ENCODE measurements around the gene DCP2. TPM values are rescaled to one million over a fixed set of nuclear protein-coding genes. Genes with fewer than 3 reads are reported as not detected.

Gene DCP2
- total and polyA plus RNA-seq, 7 donors: 5.5 to 26.8 (median 18.1) TPM

DNA sequence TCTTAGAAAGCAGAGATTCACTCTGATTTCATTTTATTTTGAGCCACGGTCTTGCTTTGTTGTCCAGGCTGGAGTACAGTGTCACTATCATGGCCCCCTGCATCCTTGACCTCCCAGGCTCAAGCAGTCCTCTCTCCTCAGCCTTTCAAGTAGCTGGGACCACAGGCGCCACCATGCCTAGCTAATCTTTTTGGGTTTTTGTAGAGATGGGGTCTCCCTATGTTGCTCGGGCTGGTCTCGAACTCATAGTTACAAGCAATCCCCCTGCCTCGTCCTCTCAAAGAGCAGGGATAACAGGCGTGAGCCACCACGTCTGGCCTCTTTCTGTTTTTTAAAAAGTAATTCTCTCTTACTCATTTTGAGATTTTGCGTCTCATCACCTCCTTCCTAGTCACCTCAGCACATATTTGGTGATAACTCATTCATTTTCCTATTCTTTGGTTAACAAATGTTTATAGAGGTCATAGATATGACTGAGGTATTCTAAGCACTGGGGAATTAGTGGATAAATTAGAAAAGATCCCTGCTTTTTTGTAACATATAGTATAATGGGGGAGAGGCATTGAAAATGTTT, 10.8 kb upstream of the DCP2 start:
- Histone ChIP-seq H3K4me1 (peaks cover 0 to 8% (median 2%) of the 10 kb centered on the region in 4 donors), H3K27me3 (no peaks in the 10 kb centered on the region), H3K36me3 (no peaks in the 10 kb centered on the region), H3K27ac (no peak overlapping the region), H3K4me3 (no peak overlapping the region), H3K9me3 (no peaks in the 10 kb centered on the region)
- intact Hi-C loops (cut with DNase I): no loop called here
- DNase-seq: no peak
- TF ChIP-seq POLR2A (IDR thresholded peaks at IDR 0.05): no peak
- TF ChIP-seq, protein P1, sequence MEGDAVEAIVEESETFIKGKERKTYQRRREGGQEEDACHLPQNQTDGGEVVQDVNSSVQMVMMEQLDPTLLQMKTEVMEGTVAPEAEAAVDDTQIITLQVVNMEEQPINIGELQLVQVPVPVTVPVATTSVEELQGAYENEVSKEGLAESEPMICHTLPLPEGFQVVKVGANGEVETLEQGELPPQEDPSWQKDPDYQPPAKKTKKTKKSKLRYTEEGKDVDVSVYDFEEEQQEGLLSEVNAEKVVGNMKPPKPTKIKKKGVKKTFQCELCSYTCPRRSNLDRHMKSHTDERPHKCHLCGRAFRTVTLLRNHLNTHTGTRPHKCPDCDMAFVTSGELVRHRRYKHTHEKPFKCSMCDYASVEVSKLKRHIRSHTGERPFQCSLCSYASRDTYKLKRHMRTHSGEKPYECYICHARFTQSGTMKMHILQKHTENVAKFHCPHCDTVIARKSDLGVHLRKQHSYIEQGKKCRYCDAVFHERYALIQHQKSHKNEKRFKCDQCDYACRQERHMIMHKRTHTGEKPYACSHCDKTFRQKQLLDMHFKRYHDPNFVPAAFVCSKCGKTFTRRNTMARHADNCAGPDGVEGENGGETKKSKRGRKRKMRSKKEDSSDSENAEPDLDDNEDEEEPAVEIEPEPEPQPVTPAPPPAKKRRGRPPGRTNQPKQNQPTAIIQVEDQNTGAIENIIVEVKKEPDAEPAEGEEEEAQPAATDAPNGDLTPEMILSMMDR (IDR thresholded peaks at IDR 0.05): no peak
- TF ChIP-seq EP300 (IDR thresholded peaks at IDR 0.05): no peak
- no peak for TF ChIP-seq POLR2AphosphoS5 (IDR thresholded peaks at IDR 0.05)
- 88 to 90% methylated on average over 8 of the region's 8 CpGs for whole genome bisulfite sequencing, 2 donors

DNA sequence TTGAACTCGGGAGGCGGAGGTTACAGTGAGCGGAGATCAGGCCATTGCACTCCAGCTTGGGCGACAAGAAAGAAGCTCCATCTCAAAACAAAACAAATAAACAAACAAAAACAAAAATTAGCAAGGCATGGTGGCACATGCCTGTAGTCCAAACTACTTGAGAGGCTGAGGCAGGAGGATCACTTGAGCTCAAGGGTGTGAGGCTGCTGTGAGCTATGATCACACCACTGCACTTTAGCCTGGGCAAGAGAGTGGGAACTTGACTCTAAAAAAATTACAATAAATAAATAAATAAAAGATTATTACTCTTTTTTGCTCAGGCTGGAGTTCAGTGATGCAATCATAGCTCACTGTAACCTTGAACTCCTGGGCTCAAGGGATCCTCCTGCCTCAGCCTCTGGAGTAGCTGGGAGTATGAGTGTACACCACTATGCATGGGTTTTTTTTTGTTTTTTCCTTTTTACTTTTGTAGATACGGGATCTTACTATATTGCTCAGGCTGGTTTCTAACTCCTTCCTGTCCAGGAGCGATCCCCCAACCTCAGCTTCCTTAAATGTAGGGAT, 9.0 kb upstream of the DCP2 start:
- no peak for DNase-seq
- no peak overlapping the region for H3K27ac ChIP-seq
- H3K4me3 ChIP-seq: no peak overlapping the region
- TF ChIP-seq POLR2A (IDR thresholded peaks at IDR 0.05): no peak
- no peak for TF ChIP-seq POLR2AphosphoS5 (IDR thresholded peaks at IDR 0.05)
- TF ChIP-seq, protein P1 (IDR thresholded peaks at IDR 0.05): no peak
- TF ChIP-seq EP300 (IDR thresholded peaks at IDR 0.05): no peak
- no peaks in the 10 kb centered on the region for H3K27me3 ChIP-seq
- no peaks in the 10 kb centered on the region for H3K9me3 ChIP-seq
- H3K36me3 ChIP-seq: no peaks in the 10 kb centered on the region
- intact Hi-C loops (cut with DNase I): no loop called here
- peaks cover 0 to 8% (median 2%) of the 10 kb centered on the region in 4 donors for H3K4me1 ChIP-seq
- WGBS, 2 donors: 95 to 96% methylated on average over 6 of the region's 6 CpGs

DNA sequence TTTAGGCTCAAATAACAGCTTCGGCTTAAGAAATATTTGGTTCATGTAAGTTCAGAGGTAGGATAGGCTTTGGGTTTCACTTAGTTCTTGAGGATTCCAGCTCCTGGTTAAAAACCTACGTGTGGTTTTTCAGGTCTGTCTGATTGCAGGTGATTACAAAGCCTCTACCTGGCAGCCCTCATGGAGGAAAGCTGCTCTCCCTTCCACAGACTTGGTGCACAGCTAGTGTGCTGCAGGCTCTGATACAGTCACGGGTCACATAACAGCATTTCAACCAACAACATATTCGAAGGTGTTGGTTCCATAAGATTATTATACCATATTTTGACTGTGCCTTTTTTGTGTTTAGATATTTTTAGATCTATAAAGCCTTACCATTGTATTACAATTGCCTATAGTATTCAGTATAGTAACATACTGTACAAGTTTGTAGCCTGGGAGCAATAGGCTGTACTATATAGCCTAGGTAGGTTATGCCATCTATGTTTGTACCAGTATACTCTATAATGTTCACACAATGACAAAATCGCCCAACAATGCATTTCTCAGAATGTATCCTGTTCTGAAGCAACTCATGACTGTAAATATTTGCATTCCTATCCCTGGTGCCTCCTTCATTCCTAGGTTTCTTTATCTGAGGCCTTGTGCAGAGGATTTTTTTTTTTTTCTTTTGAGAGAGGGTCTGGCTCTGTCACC, 8.0 kb upstream of the DCP2 start:
- intact Hi-C loops (cut with DNase I): no loop called here
- H3K9me3 ChIP-seq: no peaks in the 10 kb centered on the region

DNA sequence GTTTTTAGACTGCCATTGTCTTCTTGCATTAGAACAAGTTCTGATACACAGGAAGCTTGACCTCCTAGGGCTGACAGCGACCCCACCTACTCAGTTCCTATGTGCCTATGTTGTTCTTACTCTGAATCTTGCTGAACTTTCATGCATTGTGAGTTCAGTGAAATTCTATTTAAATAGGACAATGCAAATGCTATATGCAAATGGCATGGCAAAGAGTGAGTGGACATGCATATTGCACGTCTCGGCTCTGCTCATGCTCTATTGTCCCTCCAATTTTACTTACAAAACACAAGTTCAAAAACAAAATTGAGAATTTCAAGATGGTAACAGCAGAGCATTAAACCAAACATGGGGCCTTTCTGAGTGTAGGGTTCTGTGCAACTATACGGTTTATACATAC, 5.3 kb upstream of the DCP2 start:
- Histone ChIP-seq H3K9me3 (no peaks in the 10 kb centered on the region), H3K36me3 (no peaks in the 10 kb centered on the region), H3K4me3 (no peak overlapping the region), H3K27ac (no peak overlapping the region), H3K27me3 (no peaks in the 10 kb centered on the region), H3K4me1 (peaks cover 0 to 6% (median 3%) of the 10 kb centered on the region in 4 donors)
- DNase-seq: no peak
- WGBS, 2 donors: 86 to 95% methylated on average over 4 of the region's 4 CpGs
- TF ChIP-seq POLR2AphosphoS5 (IDR thresholded peaks at IDR 0.05) (no peak), EP300 (IDR thresholded peaks at IDR 0.05) (no peak)
- TF ChIP-seq, protein P1 (IDR thresholded peaks at IDR 0.05): no peak
- intact Hi-C loops (cut with DNase I): no loop called here

More for the DNA sequence above, 8.0 kb upstream of the DCP2 start:
- no peak for DNase-seq
- no peak for TF ChIP-seq POLR2AphosphoS5 (IDR thresholded peaks at IDR 0.05)
- TF ChIP-seq EP300 (IDR thresholded peaks at IDR 0.05): no peak
- TF ChIP-seq, protein P1 (IDR thresholded peaks at IDR 0.05): no peak
- TF ChIP-seq POLR2A (IDR thresholded peaks at IDR 0.05): no peak
- Histone ChIP-seq H3K27me3 (no peaks in the 10 kb centered on the region), H3K36me3 (no peaks in the 10 kb centered on the region), H3K27ac (no peak overlapping the region), H3K4me1 (peaks cover 0 to 8% (median 2%) of the 10 kb centered on the region in 4 donors), H3K4me3 (no peak overlapping the region)
- WGBS, 2 donors: 81 to 86% methylated on average over 5 of the region's 5 CpGs
